ENCODE measurements around the gene RASAL1. TPM values are rescaled to one million over a fixed set of nuclear protein-coding genes. Genes with fewer than 3 reads are reported as not detected.

RASAL1 gene
- total RNA-seq, 1 donor from 2014 or later = 0.41 TPM

- Histone ChIP-seq H3K4me1 (no peaks in the 10 kb centered on the region), H3K9me3 (no peaks in the 10 kb centered on the region), H3K27ac (no peak overlapping the region), H3K4me3 (no peak overlapping the region), H3K36me3 (no peaks in the 10 kb centered on the region), H3K27me3 (ENCODE audit: low read depth) (peaks cover 13% of the 10 kb centered on the region)
- no peak for ATAC-seq
- TF ChIP-seq, protein P1, sequence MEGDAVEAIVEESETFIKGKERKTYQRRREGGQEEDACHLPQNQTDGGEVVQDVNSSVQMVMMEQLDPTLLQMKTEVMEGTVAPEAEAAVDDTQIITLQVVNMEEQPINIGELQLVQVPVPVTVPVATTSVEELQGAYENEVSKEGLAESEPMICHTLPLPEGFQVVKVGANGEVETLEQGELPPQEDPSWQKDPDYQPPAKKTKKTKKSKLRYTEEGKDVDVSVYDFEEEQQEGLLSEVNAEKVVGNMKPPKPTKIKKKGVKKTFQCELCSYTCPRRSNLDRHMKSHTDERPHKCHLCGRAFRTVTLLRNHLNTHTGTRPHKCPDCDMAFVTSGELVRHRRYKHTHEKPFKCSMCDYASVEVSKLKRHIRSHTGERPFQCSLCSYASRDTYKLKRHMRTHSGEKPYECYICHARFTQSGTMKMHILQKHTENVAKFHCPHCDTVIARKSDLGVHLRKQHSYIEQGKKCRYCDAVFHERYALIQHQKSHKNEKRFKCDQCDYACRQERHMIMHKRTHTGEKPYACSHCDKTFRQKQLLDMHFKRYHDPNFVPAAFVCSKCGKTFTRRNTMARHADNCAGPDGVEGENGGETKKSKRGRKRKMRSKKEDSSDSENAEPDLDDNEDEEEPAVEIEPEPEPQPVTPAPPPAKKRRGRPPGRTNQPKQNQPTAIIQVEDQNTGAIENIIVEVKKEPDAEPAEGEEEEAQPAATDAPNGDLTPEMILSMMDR (IDR thresholded peaks at IDR 0.05) = no peak
- DNase-seq = no peak
- intact Hi-C loops (cut with DNase I) = no loop called here
These were observed 60.4 kb downstream of the RASAL1 start for GRCh38 chr12:113075137-113075683.

DNA sequence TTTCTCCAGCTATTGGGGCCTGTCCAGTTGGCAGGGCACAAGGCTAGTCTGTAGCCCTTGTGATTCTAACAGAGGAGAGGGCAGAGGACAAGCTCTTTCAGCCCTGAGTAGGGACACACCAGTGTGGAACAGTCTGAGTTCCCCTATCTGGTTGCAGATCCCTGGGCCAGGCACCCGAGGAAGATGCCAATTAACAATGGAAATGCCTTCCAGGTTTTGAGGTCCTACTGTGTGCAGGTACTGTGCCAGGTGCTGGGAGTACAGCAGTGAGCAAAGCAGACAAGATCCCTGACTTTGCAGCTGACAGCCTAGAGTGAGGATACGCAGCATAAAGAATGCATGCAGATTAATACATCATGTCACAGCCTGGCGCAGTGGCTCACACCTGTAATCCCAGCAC, 62.0 kb downstream of the RASAL1 start:
- H3K4me3 ChIP-seq = no peak overlapping the region
- TF ChIP-seq, protein P1 (IDR thresholded peaks at IDR 0.05) = no peak
- intact Hi-C loops (cut with DNase I) = no loop called here
- H3K36me3 ChIP-seq = no peaks in the 10 kb centered on the region
- peaks cover 7% of the 10 kb centered on the region for H3K27me3 ChIP-seq (ENCODE audit: low read depth)
- H3K4me1 ChIP-seq = no peaks in the 10 kb centered on the region
- no peaks in the 10 kb centered on the region for H3K9me3 ChIP-seq
- ATAC-seq (no peak), DNase-seq (no peak)
- no peak overlapping the region for H3K27ac ChIP-seq

DNA sequence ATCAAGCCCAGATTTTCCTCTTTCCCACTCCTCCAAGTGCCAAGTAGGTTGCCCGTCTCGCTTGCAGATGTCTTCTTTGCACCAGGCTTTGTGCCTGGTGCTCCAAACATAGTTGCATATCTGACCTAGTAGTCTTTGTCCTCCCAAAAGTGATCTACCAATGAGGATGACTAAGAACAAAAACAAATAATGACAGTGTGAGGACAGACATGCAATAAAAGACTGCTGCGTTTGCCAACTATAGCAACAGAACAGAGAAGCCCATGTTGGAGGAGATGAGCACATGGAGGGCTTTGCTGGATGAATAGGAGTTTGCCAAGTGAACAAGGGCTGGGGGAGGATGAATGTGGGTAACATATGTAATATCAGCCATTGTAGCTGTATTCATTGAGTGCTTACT, 63.4 kb downstream of the RASAL1 start:
- intact Hi-C loops (cut with DNase I) = no loop called here
- no peaks in the 10 kb centered on the region for H3K4me1 ChIP-seq
- H3K27ac ChIP-seq = no peak overlapping the region
- no peaks in the 10 kb centered on the region for H3K27me3 ChIP-seq (ENCODE audit: low read depth)
- ATAC-seq (no peak), DNase-seq (no peak)
- no peaks in the 10 kb centered on the region for H3K9me3 ChIP-seq
- TF ChIP-seq, protein P1 (IDR thresholded peaks at IDR 0.05) = no peak
- H3K36me3 ChIP-seq = no peaks in the 10 kb centered on the region
- H3K4me3 ChIP-seq = no peak overlapping the region

DNA sequence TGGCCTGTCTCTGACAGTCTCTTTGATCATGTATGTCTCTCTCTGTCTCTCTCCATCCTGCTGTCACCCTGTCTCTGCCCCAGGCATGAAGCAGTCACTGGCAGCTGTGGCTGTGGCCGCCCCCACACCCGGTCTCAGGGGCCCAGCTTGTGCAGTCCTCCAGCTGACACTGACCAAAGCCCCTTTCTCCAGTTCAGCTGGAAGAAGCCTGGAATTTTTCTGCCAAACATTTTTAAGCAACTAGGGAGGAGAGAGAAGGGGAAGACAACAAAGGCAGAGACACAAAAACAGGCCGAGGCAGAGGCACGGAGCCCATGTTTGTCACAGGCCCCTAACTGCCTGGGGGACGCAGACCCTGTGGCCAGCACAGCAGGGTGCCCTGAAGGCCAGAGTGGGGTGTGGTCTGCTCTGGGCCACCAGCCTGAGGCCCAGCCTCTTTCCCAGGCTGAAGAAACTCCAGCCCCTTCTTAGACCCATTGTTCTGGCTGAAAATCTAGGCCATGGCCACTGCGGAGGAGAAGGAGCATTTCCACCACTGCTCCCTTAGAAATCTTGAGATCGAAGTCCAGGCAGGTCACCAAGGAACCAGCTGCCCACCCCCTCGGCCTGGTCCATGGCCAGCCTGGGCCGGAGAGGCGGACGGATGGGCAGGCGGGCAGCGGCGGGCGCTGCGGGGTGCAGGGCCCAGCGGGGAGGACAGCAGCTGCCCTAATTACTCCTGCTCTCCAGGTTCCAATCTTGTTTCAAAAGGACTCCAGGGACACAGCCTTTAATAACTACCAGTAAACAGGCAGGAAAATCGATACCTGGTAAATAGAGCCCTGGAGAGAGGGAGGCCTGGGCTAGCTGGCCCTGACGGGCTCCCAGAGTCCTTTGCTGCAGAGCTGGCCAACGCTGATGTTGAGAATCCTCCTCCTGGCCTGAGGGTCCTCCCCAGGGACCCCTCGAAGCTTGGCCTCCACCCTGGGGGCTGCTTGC, 64.1 kb downstream of the RASAL1 start:
- no peak for DNase-seq

DNA sequence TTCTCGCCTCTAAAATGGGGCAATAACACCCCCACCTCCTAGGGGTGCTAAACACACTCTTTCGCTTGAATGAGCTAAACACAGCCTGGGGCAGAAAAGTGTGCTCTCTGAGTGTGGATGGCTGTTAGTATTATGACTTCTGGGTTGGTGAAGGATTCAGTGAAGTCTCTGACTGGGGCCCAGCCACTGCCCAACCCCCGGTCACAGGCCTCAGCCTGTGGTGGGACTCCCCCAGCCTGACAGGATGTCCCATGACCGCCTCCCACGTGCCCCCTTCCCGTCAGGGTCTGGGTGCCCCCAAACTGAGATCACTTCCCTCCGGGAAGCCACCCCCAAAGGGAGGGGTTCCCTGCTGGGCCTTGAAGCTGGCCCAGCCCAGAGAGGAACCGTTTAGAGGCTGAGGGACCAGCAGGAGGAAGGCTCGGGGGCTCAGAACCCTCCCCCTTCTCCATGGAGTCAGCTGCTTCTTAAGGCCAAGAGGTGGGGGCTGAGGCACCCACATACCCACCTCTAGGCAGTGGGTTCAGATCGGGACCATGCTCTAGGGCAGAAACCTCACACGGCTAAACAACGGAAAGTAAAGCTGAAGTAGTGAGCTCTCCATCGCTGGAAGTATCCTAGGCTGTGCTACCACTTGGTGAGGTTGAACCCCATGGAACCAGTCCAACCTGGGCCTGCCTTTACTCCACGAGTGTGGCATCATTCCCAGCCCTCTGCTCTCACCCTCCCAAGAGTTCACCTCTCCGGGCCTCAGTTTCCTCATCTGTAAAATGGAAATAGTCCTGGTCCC, 65.2 kb downstream of the RASAL1 start:
- ATAC-seq (peak in 1 of 2 donors; percentile 50), DNase-seq (peak; percentile 67)
- TF ChIP-seq, protein P1 (IDR thresholded peaks at IDR 0.05) = no peak
- Histone ChIP-seq H3K36me3 (no peaks in the 10 kb centered on the region), H3K4me1 (no peaks in the 10 kb centered on the region), H3K27me3 (ENCODE audit: low read depth) (peaks cover 2% of the 10 kb centered on the region), H3K27ac (no peak overlapping the region), H3K4me3 (no peak overlapping the region), H3K9me3 (no peaks in the 10 kb centered on the region)
- intact Hi-C loops (cut with DNase I) = no loop called here

More for the DNA sequence above, 64.1 kb downstream of the RASAL1 start:
- ATAC-seq = no peak
- H3K27me3 ChIP-seq (ENCODE audit: low read depth) = no peaks in the 10 kb centered on the region
- no peaks in the 10 kb centered on the region for H3K36me3 ChIP-seq
- no peaks in the 10 kb centered on the region for H3K9me3 ChIP-seq
- no peaks in the 10 kb centered on the region for H3K4me1 ChIP-seq
- TF ChIP-seq, protein P1 (IDR thresholded peaks at IDR 0.05) = no peak
- no peak overlapping the region for H3K4me3 ChIP-seq
- intact Hi-C loops (cut with DNase I) = no loop called here
- no peak overlapping the region for H3K27ac ChIP-seq
